ENCODE data around the gene ALG6.
"Not testable (repeated sequence)": the region's sequence is repeated elsewhere in the genome, so short reads cannot be mapped to it uniquely, and the experiment has no call there.

Gene ALG6

DNA sequence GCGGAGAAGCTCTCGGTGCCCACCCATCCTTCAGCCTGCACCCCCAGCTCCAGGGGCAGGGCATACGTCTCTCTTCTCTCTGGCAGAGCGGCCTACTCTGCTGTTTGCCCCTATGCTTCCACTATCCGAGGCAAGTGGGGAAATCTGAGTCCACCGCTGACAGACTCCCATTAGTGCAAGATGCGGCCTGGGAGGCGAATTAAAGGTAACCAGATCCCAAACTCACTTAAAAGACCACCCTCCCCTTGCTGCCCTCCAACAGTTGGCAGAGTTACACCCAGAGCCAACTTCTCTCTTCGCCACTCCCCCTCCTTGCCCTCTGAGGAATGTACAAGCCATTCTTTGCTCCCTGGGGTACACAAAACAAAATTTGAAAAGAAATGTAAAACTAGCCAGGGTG lies 38.6 kb upstream of the ALG6 start:
- no peak for DNase-seq

DNA sequence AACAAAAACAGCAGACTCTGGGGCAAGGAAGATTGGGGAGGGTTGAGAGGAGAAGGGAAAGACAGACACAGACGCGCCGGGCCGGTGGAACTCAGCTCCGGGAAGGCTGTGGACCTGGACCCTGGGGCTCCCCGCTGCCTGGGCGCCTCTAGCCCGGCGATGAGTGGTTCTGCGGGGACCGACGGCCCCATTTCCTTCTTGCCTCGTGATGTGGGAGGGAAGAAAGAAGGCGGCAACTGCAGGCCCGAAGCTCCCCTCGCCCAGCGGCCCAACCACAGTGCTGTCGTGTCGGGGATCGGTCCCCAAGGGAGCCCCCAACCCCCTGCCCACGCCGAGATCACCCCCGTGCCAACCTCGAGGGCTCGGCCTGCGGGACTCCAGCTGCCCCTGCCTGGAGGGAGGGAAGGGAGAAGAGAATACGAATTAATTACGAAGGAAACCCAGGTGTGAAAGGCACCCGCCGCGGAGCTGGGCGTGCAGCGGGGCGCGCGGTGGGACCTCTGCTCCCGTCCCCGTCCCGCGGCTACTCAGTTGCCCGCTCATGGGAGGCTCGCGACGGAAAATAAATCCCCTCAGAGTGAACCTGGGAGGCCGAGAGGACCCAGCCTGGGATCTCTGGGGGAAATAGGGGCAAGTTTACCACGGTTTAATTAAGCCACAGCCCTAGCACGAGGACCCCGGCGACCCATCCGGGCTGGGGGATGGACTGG lies 37.7 kb upstream of the ALG6 start:
- no peak for DNase-seq

DNA sequence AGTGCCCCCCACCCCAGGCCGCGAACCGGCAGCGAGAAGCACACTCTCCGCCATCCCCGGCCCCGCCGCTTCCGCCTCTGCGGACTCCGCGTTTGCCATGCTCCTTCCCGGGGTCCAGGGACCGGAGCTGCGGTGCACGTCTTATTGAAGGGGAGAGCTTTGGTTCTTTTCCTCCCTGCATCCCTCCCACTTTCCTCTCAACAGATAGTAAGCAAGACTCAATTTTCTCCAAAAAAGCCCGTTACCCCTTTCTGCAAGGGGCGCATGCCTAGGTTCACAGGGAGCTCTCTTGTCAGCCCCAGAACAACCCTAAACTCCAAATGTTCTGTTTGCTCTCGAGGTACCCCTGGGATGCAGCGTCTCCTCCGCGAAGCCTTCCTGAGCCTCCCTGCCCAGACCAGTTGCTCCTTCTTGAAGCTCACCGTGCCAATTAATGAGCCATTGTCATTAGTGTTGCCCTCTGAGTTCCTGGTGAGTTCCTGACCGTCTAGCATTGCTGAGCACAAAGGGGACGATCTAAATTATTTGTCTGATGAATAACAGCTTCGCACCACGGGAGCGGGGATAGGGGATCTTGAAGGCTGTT lies 37.0 kb upstream of the ALG6 start:
- no peak for DNase-seq

DNA sequence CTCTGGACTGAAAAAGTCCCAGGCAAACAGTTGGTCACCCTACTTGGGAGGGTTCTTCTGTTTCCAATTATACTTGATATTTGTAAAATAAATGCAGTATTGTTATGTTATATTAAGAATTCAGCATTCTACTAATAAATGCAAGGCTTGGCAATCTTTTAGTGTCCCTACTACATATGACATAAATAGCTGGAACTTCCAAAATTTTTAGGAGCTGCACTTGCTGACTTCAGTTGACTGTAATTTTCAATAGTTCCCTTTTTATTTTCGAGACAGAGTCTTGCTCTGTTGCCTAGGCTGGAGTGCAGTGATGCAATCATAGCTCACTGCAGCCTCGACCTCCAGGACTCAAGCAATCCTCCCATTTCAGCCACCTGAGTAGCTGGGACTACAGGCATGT lies 25.0 kb upstream of the ALG6 start:
- no peak for DNase-seq

DNA sequence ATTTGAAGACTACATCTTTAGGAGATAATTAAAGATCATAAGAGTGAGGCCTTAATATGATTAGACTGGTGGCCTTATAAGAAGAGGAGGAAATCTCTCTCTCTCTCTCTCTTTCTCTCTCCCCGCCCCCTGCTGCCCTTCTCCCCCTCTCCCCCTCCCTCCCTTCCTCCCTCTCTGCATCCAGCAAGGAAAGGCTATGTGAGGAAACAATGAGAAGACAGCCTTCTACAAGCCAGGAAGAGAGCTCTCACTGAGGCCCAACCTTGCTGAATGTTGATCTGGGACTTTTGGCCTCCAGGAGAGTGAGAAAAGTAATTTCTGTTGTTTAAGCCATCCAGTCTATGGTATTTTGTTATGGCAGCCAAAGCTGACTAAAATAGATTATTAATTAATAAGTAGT lies 23.5 kb upstream of the ALG6 start:
- no peak for DNase-seq

DNA sequence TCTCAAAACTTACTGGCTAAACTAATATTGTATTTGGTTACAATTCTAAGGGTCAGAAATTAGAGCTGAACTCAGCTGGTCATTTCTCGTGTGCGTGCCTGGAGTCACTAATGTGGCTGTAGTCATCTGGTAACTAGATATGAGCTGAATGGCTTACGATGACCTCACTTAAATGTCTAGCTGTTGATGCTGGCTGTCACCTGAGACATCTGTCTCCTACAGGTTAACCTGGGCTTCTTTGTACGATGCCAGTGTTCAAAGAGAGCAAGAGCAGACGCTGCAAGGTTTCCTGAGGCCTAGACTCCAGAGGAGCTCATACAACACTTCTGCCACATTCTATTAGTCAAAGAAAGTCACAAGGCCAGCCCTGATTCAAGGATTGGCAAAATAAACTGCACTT lies 17.1 kb upstream of the ALG6 start:
- no peak for DNase-seq

DNA sequence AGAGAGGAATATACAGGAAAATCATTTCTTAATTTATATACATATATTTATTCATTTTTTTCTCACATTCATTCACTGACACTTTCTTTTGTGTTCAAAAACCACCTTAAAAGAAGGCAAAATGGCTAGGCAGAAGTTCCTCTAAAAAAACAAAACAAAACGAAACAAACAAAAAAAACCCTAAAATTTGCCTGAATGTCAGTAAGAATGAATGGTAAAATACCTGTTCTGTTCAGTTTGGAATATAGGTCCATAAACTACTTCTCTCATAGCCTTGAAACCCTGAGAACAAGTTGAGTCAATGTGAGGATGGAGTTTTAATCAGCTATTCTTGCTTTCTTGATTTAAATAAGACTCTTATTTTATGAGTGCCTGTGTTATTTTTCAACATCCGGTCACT lies 14.7 kb upstream of the ALG6 start:
- no peak for DNase-seq

DNA sequence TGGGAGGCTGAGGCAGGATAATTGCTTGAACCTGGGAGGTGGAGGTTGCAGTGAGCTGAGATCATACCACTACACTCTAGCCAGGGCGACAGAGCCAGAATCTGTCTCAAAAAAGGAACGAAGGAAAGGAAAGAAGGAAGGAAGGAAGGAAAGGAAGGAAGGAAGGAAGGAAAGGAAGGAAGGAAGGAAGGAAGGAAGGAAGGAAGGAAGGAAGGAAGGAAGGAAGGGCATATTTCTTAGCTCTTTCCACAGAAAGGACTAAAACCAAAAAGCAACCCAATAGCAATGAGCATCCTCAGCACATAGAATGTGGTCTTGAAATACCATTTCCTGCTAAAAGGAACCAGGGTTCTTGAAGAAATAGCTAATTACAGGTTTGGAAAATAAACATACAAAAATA lies 11.2 kb upstream of the ALG6 start:
- DNase-seq, result not testable (repeated sequence)

DNA sequence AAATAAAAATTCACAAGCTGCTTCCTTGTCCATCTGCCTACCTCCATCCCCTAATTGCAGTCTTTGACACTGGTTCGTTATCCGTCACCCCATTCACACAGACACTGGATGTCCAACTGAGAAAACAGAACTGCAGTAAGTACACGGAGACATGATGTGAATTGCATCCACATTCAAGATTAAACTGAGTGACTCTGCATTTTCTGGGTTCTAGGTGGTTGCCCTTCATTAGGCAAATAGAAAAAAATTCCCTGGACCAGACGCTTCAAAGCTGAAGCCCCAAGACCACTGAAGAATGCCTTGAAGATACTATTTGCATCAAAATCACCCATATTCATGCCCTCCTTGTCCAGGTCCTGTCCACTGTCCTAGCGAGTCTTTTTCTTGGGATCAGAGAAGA lies 7.9 kb upstream of the ALG6 start:
- DNase-seq, result no peak

DNA sequence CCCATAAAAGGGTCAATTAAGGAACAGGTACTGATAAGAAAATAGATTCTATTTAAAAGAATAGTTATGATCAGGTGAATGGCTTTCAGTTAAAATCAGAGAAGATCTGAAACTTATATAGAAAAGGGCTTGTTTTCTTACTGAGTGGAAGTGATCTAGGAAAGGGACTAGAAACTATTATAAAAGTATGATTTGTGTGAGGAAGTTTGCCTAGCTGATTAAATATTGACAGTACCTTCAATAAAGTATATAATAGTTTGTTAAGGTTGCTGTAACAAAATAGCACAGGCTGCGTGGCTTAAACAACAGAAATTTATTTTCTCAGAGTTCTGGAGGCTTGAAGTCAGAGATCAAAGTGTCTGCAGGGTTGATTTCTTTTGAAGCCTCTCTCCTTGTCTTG lies 5.4 kb upstream of the ALG6 start:
- DNase-seq, result no peak

DNA sequence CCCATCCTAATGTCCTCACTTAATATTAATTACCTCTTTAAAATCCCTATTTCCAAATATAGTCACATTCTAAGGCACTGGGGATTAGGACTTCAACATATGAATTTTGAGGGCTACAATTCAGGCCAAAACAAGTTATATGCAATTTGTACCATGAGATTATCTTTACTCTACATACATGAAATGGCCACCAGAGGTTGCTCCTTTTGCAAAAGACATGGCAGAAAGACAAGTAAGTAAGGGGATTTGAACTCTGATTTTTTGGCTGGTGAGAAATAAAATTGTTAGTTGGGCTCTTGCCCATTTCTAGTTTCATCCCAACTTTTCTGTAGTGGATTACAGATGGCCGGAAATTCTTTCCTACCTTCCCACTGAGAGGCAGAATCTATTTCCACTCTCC lies 4.8 kb upstream of the ALG6 start:
- DNase-seq, result no peak

DNA sequence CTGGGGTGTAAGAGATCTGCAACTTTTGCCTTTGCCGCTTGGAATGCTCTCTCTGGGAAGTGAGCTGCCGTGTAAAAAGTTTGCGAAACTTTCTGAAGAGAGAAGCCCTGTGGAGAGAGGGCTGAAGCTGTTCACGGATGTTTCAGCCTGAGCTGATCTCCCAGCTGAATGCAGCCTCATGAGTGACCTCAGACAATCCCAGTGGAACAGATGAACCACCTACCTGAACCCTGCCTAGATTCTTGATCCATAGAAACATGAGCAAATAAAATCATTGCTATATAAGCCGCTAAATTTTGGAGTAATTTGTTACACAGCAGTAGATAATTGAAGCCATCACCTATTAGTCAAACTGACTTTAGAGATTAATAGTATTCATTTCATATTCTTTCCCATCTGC lies 4.4 kb upstream of the ALG6 start:
- no peak for DNase-seq

DNA sequence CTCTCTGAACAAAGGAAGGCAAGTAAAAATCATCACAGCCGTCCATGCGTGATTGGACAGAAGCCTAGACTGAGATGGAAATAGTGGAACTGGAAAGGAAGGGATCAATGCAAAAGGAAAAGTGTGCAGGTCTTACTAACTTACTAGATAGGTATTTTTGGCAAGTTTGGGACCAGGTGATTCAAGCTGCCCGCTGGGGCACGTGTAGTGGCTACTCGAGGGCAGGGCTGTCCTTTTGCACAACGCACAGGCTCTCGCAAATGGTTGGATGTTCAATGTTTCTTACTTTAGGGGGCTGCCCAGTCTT lies 566 bp upstream of the ALG6 start:
- no peak for DNase-seq

DNA sequence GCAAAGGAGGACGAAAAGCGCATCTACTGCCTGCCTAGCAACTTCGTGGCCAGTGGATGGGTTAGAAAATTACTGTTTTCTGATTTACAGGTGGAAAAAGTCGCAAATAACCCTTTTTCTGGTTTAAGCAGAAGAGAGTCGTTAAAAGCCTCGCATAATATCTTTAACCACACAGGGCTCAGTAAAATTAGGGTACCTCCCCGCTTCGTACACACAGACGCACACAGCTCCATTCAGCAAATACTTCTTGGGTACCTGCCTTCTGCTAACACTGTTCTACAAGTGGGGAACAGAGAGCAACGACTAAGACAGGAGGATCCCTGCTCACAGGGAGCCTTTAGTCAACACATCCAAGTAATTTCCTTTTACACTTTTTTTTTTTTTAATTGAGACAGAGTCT lies 704 bp downstream of the ALG6 start:
- DNase-seq, result no peak

DNA sequence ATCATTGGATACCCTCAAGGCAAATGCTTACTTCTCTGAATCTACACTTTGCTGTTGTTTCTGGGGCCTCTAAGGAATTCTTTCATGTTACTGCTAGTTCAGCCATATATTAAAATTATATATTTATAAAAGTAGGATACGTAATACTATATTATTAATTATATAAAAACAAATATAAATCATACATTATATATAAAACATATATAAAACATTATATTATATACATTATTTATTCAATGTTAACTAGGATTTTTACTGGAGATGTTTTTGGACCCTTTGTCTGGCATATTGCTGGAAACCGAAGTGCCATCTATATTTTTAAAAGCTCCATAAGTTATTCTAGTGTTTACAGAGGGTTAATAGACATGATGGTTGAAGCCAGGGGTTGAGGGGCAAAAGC lies 12.2 kb downstream of the ALG6 start:
- no peak for DNase-seq

DNA sequence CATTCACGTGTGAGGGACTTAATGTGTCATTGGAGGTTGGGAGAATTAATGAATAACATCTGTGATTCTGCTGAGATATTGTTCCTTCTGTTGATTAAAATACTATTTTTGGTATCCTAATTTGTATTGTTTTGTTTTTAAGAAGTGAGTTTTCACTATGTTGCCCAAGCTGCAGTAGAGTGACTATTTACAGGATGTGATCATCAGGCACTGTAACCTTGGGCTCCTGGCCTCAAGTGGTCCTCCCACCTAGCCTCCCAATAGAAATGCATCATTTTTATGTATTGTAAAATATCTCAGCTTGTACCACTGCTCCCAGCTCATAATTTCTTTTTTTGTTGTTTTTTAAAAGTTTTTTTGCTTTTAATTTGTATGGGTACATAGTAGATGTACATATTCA lies 14.3 kb downstream of the ALG6 start:
- DNase-seq, result no peak

DNA sequence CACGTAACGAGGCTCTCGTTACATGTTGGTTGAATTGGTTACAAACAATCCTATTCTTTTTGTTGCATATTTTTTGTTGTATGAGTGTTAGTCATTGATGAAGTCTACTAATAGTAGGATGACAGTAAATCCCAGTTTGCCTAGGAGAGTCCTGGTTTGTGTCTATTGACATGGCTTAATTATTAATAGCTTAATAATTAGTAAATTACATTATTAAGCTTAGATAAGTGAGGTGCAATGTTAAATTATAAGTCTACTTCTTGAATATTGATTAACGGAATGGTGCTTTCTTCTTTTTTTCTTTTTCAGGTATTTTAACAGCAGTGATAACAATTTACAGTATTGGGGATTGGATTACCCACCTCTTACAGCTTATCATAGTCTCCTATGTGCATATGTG lies 34.5 kb downstream of the ALG6 start:
- DNase-seq, result no peak

DNA sequence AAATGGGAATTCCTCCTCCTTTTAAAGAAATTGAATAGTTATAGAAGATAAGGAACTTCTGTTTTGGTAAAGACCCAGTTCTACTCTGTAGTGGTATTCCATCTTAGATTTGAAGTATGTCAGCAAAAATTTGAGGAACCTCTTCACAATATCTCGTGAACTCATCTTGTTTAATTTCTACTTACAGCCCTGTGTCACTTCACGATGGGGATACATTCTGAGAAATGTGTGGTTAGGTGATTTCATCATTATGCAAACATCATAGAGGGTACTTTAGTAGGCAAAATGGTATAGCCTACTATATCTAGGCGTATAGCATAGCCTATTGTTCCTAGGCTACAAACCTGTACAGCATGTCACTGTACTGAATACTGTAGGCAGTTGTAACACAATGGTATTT lies 36.0 kb downstream of the ALG6 start:
- no peak for DNase-seq

DNA sequence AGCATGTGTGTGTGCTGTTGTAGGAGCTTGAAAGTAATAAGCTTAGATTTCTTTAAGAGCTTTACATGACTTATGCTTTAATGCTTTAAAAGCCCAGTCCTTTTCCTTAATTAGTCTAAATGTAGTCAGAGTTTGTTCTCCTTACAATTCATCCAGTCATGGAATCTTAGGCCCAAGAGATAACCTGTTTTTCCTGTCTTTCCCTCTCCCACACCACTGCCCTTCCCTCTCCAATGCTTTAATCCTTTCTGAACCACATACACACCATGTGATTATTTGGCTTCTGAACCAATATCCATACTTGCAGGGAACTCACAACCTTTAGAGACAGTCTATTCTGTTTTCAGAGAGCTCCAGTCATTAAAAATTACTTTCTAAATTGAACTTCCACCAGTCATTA lies 37.6 kb downstream of the ALG6 start:
- no peak for DNase-seq

DNA sequence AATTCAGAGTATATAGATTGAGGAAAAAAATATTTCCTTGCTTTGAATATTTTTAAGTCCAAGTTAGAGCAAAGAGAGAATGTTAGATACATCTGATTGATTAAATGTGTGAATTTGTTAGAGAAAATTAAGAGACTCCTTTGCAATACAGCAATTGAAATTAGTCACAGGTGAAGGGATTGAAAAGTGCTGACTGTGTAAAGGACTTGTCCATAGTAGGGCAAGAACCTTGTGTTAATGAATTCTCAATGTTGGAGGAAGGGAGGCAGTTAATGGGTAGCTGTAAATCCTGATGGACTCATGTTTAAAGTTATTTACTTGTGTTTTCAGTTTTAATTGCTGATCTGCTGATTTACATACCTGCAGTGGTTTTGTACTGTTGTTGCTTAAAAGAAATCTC lies 38.6 kb downstream of the ALG6 start:
- DNase-seq, result no peak

DNA sequence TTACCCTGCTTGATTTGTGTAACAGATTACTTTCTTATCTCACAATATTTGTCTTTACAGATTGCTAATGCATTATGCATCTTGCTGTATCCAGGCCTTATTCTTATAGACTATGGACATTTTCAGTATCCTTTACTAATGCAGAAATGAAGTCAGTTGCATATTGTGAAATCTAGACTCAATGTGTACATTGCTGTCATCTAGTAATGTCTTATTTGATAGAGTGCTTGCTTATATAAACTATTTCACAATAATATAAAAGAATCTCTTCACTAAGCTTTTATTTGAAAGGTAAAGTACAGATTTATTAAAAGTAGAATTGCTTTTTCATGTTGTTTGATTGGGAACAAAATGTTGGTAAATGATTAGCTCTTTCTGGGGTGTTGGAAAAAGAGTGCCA lies 39.6 kb downstream of the ALG6 start:
- no peak for DNase-seq

DNA sequence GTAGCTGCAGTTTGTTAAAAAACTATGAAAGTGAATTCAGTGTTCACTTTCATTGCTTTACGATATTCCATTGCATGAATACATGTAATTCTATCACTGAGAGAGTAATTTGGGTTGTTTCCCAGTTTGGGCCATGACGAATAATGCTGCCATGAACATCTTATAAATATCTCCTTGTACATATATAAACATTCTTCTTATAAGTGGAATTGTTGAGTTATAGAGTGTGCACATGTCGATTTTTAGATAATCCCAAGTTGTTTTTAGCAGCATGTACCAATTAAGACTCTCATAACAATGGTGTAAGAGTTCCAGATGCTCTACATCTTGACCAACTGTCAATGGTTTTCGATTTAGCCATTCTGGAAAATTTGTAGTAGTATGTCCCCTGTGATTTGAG lies 40.9 kb downstream of the ALG6 start:
- no peak for DNase-seq

DNA sequence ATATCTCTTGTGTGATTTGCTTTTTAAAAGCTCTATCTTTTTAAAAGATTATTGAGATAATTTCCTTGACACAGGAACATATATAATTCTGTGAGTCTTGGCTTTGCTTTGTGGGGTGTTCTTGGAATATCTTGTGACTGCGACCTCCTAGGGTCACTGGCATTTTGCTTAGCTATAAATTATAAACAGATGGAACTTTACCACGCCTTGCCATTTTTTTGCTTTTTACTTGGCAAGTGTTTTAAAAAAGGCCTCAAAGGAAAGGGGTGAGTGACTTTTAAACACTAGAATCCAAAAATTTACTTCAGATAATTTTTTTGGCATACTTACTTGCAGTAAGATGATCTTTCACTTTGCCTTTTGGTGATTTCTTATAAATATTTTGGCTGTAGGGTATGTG lies 43.6 kb downstream of the ALG6 start:
- DNase-seq, result no peak

DNA sequence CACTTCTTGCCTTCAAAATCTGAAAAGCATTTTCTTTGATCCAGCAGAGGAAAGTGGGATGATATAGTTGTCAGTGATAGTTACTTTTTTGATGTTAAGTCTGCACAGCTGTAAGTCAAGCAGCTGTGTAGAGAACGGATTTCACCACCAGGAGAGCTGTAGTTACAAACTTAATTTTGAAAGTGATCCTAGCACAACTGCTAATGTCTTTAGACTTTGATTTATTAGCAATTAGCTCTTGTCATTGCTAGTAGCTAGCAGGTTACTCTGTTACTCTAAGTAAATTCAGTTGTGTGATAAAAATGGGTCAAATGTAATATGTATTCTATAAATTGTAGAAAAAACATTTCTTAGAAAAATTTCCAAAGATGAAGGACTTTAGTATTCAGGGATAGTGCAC lies 46.0 kb downstream of the ALG6 start:
- DNase-seq, result no peak

DNA sequence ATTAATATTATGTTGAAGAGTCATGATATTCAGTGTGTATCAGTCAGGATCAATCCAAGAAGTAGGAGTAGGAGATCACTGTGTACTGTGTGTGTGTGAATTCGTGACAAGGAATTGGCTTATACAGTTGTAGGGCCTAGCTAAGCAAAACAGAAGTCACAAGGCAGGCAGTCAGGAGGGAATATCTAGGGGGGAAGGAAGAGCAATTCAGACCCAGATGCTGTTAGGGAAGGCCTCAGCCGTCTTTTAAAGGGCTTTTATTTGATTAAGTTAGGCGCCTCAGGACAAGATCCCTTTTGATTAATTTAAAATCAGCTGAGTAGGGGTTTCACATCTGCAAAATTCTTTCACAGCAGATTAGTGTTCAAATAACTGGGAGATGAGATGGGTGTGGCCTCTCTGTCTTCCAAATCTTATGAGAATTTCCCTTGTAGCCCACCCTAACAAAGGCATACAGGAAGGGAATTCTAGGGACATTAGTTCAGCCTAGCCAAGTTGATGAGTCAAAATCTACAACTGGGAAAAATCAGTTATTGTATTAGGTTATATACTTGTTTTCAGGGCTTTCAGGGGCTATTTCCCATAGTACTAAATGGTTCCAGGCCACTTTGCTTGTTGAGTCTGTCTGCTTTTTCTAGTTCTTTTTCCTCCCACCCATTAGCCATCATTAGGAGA lies 47.4 kb downstream of the ALG6 start:
- no peak for DNase-seq

Measured in activated naive CD4-positive, alpha-beta T cell treated with anti-CD3 and anti-CD28 coated beads, Interleukin-2, amount 50 U/mL, for 16 hours (primary cell).